ENCODE data around the gene HIPK3.
"Not testable (repeated sequence)": the region's sequence is repeated elsewhere in the genome, so short reads cannot be mapped to it uniquely, and the experiment has no call there.

The HIPK3 gene

DNA sequence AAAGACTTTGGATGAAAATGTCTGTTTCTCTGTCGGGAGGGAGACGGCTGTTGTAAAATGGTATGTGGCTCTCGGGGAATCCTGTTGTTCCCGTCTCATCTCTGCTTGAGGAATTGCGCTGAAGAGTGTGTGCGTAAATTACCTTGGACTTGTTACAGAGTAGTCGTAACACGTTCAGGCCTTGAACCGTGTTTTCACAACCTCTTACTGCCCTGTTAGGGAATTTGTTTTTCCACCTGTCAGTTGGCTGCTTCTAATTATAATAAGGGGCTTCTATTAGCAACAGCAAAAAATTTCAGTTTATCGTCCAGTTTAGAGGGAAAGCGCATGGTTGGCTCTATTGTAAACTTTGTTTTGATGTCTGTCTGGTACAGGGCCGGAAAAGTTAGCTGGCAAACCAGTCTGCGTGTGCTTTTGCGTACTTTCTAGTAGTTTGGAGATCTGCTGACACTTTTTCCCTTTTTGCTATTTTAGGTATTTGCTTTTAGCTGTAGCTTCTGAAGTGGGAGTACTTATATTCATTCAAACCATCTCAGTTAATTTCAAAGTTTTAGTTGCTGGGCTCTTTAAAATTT, 1.5 kb downstream of the HIPK3 start:
- no peak for DNase-seq (ENCODE audit: low read depth in 2 of 2)

DNA sequence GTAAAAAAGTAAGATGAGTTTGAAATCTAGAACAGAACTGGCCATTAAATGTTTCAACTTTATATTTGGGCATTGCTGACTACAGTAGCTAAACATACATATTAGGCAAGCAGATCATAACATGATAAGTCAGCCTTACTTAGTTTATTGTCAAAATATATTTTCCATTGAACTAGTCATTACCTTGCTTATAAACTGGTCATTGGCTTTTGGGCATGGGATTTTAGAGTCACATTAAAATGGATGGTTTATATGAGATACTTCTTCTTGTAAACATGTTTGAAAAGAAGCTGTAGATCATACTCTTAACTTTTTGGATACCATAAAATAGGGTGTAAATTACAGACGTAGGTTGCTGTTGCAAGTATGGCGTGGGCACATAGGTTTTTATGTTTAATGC, 2.7 kb downstream of the HIPK3 start:
- no peak for DNase-seq (ENCODE audit: low read depth in 2 of 2)

DNA sequence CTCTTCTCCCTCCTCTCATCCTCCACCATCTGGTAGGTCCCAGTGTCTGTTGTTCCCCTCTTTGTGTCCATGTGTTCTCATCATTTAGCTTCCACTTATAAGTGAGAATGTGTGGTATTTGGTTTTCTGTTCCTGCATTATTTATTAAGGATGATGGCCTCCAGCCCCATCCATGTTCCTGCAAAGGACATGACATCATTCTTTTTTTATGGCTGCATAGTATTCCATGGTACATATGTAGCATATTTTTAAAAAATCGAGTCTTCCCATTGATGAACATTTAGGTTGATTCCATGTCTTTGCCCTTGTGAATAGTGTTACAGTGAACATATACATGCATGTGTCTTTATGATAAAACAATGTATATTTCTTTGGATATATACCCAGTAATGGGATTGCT, 4.2 kb downstream of the HIPK3 start:
- DNase-seq (ENCODE audit: low read depth in 2 of 2), result not testable (repeated sequence)

DNA sequence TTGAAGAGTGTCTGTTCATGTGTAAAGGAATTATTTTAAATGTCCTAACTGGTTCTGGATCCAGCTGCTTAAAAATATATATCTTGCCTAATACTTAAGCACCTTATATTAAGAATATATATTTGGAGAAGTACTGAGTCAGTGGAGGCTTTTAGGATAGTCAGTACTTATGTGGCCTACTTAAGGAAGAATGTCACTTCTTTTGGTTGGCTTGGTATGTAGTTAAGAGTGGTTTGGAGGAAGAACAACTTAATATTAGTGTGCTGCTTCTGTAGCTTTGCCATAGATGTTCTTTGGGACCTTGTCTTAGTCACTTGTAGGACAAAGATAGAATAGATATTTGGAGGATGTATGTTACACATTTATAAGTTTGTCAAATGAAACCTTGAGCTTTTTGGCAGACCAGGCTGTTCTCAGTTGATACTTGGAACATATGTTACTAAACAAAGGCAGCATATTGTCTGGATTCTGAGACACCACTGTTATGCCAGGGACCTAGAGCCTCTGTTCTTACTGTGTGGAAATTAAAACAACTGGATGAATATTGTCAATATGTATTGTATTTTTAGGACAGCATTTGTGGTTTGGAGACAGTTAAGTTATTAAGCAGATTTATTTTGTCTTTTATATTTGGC, 4.9 kb downstream of the HIPK3 start:
- DNase-seq (ENCODE audit: low read depth in 2 of 2), result no peak

DNA sequence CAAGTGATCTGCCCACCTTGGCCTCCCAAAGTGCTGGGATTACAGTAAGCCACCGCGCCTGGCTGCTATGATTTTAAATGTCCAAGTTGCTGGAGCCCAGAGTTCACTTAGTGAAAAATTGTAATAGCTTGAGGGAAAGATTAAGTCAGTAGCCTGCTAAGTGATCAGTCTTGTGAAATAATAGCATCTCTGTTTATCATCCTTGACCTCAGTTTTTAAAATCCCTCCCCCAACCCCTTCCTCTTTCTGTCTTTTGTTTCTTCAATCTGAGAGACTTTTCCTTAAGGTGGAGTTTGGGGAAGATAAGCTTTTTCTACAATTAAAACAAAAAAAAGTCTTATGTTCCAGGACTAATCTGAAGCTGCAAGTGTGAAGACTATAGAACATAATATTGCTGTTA, 6.4 kb downstream of the HIPK3 start:
- no peak for DNase-seq (ENCODE audit: low read depth in 2 of 2)

DNA sequence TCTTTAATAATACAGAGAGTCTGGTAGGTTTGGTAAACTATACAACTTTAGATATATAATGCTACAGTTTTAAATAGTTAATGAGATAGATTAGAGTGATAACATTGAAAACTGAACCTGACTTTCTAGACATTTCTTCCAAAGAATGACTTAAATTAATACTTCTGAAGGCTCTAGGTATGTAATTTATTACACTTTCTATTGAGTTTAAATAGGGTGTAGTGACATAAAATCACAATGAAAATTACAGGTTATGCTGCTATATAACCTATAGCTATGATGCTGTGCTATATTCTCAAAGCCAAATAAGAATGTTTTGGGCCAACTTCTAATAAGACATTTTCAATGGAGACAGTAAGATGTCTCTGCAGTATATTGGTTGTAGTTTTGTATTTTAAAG, 7.7 kb downstream of the HIPK3 start:
- no peak for DNase-seq (ENCODE audit: low read depth in 2 of 2)

DNA sequence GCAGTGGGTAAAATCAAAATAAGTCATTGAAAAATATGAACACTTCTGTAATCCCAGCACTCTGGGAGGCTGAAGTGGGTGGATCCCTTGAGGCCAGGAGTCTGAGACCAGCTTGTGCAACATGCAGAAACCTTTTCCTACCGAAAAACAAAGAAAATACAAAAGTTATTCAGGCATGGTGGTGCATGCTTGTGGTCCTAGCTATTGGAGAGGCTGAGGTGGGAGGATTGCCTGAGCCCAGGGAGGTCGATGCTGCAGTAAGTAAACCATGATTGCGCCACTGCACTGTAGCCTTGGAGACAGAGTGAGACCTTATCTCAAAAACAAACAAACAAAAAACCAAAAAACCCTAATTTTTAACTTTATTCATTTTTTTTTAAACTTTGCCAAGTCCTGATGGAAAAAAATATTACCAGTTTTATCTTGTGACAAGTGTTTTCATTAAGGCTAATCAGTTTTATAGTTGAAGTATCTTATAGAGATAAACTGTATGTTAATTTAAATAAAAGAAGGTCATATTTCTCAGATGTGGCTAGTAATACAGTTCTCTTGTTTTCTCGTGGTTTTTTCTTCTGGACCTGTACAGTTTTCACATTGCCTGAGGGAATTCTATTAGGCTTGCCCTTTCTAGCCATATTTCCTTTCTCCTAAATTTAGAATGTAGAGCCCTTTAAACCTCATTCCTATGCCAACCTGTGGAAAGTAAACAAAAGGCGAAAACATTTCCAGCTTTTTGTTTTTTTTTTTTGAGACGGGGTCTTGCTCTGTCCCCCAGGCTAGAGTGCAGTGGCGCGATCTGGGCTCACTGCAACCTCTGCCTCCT, 9.4 kb downstream of the HIPK3 start:
- DNase-seq (ENCODE audit: low read depth in 2 of 2), result no peak

DNA sequence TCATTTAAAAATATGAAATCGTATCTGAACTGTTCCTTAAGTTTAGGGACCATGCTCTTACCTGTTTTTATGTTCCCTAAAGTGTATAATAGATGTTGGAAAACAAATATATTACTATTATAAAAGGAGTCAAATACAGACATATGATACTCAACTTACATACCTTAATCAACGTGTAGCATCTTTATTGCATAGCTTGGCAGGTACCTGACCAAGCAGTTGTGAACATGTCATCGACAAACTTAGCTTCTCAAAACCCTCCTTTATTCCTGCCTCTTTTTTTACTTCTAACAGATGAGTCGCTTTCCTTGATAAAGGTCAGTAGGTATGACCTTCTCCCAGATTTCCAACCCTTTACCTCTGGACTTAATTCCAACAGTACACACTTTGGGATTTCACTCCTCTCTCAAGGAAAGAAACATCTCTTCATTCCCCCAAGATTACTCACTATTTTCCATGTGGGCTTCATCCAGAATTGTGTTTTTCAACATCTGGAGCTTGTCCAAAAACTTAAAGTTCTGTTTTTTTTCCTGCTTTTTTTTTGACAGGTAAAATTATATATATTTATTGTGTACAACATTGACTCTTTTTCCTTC, 11.9 kb downstream of the HIPK3 start:
- no peak for DNase-seq (ENCODE audit: low read depth in 2 of 2)

DNA sequence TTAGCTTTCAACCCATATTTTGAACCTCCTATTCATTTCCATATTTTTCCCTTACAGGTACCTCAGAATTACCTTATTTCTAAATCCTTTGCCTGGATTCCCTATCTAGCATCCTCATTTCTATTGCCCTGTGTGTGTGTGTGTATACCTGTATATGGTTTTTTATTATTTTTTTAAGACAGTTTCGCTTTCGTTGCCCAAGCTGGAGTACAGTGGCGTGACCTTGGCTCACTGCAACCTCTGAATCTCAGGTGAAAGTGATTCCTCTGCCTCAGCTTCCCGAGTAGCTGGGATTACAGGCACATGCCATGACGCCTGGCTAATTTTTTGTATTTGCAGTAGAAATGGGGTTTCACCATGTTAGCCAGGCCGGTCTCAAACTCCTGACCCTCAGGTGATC, 12.6 kb downstream of the HIPK3 start:
- DNase-seq (ENCODE audit: low read depth in 2 of 2), result no peak

DNA sequence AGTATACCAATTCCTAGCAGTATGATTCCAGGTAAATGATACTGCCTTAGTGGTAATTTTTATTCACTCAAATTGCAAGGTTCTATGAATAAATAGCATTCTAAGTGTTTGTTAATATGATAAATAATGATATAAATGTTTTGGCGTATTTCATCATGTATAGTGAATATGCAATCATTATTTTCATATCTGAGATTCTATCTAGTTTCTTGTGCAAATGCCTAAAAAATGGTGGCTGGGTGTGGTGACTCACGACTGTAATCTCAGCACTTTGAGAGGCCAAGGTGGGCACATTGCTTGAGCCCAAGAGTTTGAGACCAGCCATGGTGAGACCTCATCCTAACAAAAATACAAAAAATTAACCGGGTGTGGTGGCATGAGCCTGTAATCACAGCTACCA, 13.9 kb downstream of the HIPK3 start:
- DNase-seq (ENCODE audit: low read depth in 2 of 2), result no peak

DNA sequence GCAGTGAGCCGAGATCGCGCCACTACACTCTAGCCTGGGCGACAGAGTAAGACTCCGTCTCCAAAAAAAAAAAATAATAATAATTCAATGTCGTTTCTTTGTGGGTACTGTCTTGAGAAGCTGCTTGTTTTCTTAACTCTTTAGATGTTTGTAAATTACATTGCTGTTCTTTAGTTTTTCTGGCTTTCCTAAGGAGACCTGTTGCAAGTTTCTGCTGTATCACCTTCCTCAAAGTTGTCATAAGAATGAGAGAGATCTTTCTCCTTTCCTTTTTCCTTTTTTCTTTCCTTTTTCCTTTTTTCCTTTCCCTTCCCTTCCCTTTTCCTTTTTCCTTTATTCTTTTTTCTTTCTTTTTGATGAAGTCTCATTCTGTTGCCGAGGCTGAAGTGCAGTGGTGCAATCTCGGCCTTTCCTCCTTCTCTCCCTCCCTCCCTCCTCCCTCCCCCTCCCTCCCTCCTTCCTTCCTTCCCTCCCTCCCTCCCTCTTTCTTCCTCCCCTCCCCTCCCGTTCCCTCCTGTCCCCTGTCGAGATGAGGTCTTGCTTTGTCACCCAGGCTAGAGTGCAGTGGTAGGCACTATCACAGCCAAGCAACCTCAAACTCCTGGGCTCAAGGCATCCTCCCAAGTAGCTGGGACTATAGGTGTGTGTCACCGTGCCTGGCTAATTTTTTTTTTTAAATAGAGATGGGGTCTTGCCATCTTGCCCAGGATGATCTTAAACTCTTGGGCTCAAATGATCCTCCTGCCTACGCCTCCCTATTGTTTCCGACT, 15.3 kb downstream of the HIPK3 start:
- no peak for DNase-seq (ENCODE audit: low read depth in 2 of 2)

DNA sequence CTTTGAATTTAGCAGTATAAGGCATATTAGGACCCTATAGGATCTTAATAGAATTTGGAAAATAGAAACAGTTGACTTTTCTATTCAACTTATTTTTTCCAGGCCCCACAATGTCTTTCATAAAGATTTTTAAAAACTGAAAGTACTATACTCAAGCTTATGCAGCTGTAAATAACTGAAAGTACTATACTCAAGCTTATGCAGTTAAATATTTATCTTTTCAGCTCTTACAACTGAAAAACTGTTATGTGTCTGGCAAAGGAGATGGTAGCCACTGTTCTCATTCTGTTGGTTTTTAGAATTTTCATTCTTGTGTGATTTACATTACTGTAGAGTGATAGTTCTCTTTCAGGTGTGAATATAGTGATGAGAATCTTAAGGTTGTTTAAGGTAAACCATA, 16.5 kb downstream of the HIPK3 start:
- DNase-seq (ENCODE audit: low read depth in 2 of 2), result no peak

DNA sequence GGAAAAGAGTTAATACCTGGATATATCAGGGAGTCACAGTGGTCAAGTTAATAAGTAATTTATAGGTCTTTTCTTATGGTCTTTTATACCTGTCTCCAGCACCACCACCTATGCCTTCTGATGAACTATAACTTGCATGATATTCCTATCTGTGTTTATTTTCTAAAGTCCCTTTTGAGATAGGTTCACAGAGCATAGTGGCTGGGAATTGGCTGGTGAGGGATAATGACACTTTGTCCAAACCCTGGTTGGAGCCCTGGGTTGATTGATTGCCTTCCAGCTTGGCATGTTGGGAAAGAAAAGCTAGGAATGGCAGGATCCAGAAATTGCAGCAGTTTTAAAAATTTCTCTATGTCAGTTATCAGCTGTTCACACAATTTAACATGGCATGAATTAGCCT, 23.2 kb downstream of the HIPK3 start:
- no peak for DNase-seq (ENCODE audit: low read depth in 2 of 2)

DNA sequence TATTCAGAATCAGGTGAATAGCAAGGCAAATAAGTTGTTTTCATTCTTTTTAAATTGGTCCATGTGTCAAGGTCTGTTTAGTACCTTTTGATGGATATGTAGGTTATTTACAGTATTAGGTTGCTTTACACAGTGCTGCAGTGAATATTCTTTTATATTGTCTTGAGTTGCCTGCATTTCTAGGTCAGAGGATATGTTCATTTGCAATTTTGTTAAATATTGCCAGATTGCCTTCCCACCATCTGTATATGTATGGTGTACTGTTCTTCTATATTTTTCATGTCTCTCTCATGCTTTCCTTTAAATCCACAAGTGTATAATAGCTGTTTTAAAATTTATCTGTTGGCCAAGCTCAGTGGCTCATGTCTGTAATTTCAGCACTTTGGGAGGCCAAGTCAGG, 24.6 kb downstream of the HIPK3 start:
- DNase-seq (ENCODE audit: low read depth in 2 of 2), result no peak

DNA sequence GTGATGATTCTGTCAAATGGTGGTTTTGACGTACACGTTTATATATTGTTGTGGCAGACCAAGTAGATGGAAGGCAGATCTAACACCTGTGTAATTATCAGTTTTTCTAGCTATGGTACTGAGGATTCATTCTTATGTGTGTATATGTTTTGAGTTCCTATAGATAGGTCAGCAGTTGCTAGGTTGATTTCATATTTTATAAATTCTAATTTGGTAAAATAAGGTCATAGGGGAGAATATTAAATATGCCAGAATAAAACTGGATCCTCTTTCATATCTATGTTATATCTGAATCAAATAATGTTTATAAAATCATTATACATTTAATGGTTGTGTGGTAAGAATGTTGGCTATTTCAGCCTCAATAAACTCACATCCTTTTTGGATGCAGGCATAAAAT, 27.6 kb downstream of the HIPK3 start:
- no peak for DNase-seq (ENCODE audit: low read depth in 2 of 2)

DNA sequence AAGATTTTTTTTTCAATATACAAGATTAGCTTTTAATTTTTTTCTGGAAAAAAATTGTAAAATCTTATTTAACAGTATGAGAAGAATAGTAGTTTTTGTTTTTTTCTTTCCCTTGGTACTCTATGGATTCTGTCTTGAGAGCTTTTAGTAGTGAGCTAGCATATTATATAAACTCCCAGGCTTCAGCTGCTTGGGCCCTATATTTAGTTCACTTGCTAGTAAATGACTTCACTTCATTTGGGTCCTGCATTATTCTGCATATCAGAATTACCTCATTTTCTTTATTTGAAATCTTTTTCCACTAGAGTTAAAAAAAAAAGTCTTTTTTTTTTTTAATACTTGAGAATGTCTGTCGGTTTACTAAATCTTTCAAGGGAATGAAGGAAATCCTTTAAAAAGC, 33.1 kb downstream of the HIPK3 start:
- DNase-seq (ENCODE audit: low read depth in 2 of 2), result no peak

DNA sequence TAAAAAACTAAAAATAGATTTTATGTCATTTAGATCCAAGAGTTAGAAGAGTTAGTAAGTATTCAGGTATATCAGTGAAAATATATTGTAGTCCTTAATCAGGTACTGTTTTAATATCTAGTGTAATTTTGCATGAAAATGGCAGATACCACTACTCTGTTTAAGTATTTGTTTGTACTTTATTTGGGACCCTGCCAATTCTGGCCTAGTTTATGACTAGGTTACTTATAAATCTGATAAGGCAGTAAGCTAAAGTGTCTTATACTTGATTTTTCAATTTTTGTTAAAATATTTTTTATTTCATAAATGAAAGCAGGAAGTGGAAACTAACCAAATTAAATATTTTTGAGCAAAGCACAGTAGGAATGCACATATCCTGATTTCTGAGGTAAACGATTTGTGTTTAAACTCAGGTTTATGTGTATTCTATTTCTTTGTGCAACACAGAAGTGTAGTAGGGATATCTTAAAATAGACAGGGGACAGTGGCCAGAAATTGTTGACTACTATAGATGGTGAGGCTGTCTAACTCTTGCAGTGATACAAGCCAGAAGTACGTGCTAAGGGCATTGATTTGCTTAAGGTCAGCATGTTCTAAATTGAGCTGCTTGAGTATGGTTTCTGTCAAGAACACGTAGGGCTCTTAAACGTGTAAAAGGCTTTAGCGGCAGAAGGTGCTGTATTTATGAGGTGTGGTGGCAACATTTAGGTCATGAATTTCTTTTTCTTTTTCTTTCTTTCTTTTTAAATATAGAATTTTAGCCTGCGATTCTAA, 34.0 kb downstream of the HIPK3 start:
- no peak for DNase-seq (ENCODE audit: low read depth in 2 of 2)

DNA sequence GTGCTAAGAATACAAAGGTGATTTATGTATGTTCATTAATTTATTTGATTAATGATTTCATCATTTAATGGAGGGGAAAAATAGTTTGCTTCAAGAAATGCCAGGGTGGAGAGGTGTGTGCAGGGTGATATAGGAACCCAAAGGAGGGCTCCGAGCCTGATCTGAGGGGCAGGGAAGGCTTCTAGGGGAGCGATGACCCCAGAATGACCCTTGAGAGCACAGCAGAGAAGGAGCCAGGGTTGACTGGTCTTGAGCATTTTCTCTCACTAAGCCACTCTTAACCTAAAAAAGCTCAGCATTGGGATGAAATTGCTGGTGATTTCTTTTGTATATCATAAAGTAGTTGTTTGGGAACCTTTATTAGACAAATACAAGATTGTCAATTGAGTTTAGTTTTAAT, 35.1 kb downstream of the HIPK3 start:
- no peak for DNase-seq (ENCODE audit: low read depth in 2 of 2)

DNA sequence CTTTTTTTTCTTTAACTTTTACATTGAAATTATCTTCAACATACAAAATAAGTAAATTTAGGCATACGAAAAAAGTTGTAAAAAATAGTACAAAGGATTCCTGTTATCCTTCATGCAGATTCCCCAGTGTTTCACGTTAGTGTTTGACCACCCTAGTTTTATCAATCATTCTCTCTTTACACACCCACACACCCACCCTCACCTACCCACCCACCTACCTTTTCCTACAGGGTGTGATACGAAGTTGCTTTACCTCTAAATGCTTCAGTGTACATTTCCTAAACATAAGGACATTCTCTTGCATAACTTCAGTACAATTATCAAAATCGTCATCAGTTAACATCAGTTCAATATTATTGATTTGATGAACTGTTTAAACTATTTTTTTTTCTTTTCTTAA, 37.0 kb downstream of the HIPK3 start:
- DNase-seq (ENCODE audit: low read depth in 2 of 2), result no peak

DNA sequence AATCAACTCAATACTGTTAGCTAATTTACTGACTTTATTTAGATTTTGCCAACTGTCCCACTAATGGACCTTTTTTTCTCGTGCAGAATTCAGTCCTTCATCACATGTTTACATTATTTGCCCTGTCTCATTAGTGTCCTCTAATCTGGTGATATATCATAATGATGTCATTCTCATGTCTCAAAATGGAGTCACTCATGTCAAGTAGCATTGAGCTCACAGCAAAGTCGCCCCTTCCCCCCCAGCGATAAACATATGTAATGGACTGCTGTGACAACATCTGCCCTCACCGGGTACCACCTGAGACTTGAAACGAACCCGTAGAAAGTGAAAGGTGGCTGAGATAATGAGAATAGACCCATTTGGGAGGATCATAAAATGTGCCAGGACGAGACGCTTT, 37.6 kb downstream of the HIPK3 start:
- DNase-seq (ENCODE audit: low read depth in 2 of 2), result no peak

DNA sequence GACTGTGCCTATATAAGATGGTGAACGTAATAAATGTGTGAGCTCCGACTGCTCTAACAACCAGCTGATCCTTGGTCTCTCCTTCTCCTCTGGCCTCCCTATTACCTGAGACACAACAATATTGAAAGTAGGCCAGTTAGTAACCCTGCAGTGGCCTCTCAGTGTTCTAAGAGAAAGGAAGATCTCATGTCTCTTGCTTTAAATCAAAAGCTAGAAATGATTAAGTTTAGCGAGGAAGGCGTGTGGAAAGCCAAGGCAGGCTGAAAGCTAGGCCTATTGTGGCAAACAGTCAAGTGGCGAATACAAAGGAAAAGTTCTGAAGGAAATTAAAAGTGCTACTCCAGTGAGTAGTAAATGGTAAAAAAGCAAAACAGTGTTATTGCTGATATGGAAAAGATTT, 39.5 kb downstream of the HIPK3 start:
- no peak for DNase-seq (ENCODE audit: low read depth in 2 of 2)
